ENCODE data around the gene GCH1.

- TF ChIP-seq EP300 (IDR thresholded peaks at IDR 0.05), result no peak
- TF ChIP-seq, protein P1, sequence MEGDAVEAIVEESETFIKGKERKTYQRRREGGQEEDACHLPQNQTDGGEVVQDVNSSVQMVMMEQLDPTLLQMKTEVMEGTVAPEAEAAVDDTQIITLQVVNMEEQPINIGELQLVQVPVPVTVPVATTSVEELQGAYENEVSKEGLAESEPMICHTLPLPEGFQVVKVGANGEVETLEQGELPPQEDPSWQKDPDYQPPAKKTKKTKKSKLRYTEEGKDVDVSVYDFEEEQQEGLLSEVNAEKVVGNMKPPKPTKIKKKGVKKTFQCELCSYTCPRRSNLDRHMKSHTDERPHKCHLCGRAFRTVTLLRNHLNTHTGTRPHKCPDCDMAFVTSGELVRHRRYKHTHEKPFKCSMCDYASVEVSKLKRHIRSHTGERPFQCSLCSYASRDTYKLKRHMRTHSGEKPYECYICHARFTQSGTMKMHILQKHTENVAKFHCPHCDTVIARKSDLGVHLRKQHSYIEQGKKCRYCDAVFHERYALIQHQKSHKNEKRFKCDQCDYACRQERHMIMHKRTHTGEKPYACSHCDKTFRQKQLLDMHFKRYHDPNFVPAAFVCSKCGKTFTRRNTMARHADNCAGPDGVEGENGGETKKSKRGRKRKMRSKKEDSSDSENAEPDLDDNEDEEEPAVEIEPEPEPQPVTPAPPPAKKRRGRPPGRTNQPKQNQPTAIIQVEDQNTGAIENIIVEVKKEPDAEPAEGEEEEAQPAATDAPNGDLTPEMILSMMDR (IDR thresholded peaks at IDR 0.05), result no peak
- TF ChIP-seq POLR2A (IDR thresholded peaks at IDR 0.05), result no peak
Observed at GRCh38 chr14:54935100-54935499, 32.5 kb upstream of the GCH1 start.

Measured in gastroesophageal sphincter (tissue), 3 donors.